Urinary bladder (tissue), 4 donors: ENCODE measurements around the gene WDR5. TPM values are rescaled to one million over a fixed set of nuclear protein-coding genes. Genes with fewer than 3 reads are reported as not detected.

Experiments
- DNase-seq: peaks from one replicate; pipeline ENCODE4 v3.0.0-alpha.2; 2015; ENCODE audit errors: extremely low spot score
- H3K27ac ChIP-seq: one replicate; pipeline ENCODE4 v1.5.1; 2013; ENCODE audit warnings: low read depth, mild to moderate bottlenecking, moderate library complexity
- H3K36me3 ChIP-seq: one replicate; pipeline ENCODE4 v1.6.1; 2013; ENCODE audit warnings: mild to moderate bottlenecking, moderate library complexity; ENCODE audit not compliant: insufficient read depth
- H3K4me1 ChIP-seq: one replicate; pipeline ENCODE4 v1.6.1; 2013; ENCODE audit warnings: mild to moderate bottlenecking, moderate library complexity; ENCODE audit not compliant: insufficient read depth
- H3K4me3 ChIP-seq: one replicate; pipeline ENCODE4 v1.5.1; 2013; ENCODE audit warnings: low read depth, low read length
- WGBS: extraction: QIAGEN DNeasy Blood & Tissue Kit; methylation state at CpG from one replicate; pipeline ENCODE4 v1.1.7; 2013; 5-methylcytosine and 5-hydroxymethylcytosine counted together
- polyA plus RNA-seq: library from polyadenylated mRNA; stranded (reverse); fragments of 200-250 nt; gene quantifications from one replicate; pipeline ENCODE4 v1.2.3, GENCODE V29; 2013
- total RNA-seq: library from RNA; depleted of rRNA; stranded (reverse); fragments of >200 nt; gene quantifications from one replicate; pipeline ENCODE4 v1.2.3, GENCODE V29; 2014
- donor health status: healthy with polysubstance abuse.
- donor health status: healthy.

WDR5 gene
- total and polyA plus RNA-seq, 2 donors: 12.3 to 25.8 TPM

DNA sequence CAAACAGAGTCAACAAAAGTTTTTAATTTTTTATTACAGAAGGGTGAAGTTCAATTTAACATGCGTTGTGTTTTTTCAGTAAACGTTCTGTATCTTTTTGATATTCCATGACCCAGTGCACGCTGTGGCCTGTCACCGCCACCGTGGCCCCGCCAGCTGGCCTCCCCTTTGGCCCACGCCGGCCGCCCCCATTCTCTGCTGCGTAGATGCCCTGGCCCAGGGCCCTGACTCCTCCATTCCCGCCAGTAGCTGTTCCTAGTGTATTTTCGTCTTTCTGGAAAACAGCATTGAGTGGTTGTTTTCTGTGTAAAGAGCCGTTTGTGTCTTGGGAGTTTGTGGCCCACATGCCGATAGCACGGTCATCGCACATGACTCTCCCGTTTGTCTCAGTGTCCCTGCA lies 22.4 kb downstream of the WDR5 start:
- H3K4me3 ChIP-seq: no peak overlapping the region
- WGBS: 91% methylated on average over 17 of the region's 17 CpGs
- no peak overlapping the region for H3K27ac ChIP-seq
- H3K4me1 ChIP-seq: no peaks in the 10 kb centered on the region
- peaks cover 6% of the 10 kb centered on the region for H3K36me3 ChIP-seq
- no peak for DNase-seq

DNA sequence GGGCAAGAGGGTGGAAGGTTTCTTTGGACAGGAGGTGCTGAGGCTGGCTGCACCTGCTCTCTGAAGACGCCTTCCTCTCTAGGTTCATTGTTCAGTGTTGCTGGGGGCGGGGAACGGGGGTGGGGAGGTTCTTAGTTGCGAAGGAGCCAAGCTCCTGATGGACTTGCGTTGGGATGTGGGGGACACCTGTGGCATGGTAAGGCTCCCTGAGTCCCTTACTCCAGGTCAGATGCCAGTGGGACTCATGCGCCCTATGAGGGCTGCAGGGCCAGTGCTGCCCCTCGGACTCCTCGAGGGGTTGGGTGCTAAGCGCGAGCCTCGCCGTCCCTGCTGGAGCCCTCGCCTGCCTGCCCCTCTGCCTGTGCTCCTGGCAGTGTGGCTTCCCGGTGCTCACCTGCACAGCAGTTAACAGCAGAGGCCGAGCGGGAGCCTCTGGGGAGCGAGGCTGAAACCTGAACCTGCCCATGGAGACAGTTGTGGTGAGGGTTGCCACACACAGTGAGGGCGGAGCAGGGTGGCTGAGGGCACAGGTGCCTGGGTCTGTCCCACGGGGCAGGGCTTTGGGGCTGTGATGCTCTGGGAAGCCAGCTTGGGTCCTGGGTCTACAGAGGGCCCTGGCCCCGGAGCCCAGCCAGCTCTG lies 23.0 kb downstream of the WDR5 start:
- H3K4me3 ChIP-seq: no peak overlapping the region
- no peak overlapping the region for H3K27ac ChIP-seq
- H3K4me1 ChIP-seq: no peaks in the 10 kb centered on the region
- H3K36me3 ChIP-seq: peaks cover 6% of the 10 kb centered on the region
- no peak for DNase-seq
- WGBS: 90% methylated on average over 20 of the region's 20 CpGs

DNA sequence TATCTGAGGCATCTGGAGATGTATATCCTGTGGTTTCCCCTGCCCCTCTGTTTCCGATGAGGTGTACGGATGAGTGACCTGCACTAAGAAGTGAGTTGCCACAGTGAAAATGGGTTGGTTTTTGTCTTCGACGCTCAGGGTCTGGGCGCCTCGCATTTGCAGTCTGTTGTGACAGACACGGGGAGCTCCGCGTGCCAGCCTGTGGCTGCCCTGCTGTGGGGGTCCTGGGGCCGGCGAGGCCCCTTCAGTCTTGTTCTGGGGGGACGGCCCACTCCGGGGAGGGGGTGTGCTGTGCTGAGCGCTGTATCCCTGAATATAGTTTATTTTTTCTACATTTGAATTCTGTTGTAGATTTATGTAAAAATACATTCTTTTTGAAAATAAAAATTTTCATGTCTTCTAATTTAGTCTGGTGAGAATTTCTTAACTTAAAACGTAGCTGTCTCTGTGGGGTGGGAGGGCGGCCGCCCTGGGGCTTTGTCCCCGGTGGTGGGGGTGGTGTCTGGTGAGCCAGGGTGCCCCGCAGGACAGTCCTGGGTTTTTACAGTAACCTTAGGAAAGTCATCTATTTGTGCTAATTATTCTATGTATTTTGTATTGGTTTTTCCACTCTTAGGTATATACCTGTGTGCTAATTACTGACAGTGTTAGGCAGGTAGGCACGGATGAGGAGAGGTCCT lies 23.8 kb downstream of the WDR5 start:
- no peak for DNase-seq
- WGBS: 87% methylated on average over 20 of the region's 20 CpGs

DNA sequence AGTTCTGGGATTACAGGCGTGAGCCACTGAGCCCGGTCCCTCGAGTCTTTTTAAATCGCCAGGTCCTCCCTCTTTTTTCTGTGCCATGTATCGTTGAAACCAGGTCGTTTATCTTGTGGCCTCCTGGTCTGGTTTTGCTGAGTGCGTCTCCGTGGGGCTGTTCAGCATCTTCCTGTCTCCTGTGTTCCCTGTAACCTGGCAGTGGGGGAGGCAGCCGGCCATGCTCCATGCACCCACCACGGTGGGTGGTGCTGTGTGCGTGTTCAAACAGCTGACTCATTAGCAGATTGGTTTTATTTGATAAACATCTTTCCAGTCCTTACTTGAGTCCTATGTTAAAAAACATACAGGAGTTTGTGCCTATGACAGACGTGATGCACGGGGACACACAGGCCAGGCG lies 25.8 kb downstream of the WDR5 start:
- Histone ChIP-seq H3K4me3 (no peak overlapping the region), H3K36me3 (peaks cover 2% of the 10 kb centered on the region), H3K27ac (no peak overlapping the region), H3K4me1 (no peaks in the 10 kb centered on the region)
- no peak for DNase-seq
- 76% methylated on average over 14 of the region's 14 CpGs for WGBS

More for the DNA sequence above, 23.8 kb downstream of the WDR5 start:
- no peak overlapping the region for H3K4me3 ChIP-seq
- peaks cover 4% of the 10 kb centered on the region for H3K36me3 ChIP-seq
- H3K27ac ChIP-seq: no peak overlapping the region
- no peaks in the 10 kb centered on the region for H3K4me1 ChIP-seq

- H3K4me1 ChIP-seq: no peaks in the 10 kb centered on the region
- H3K4me3 ChIP-seq: no peak overlapping the region
- DNase-seq: no peak
- 94% methylated on average over 9 of the region's 9 CpGs for WGBS
- H3K27ac ChIP-seq: no peak overlapping the region
- peaks cover 2% of the 10 kb centered on the region for H3K36me3 ChIP-seq
Observed at GRCh38 chr9:134162212-134162775, 26.4 kb downstream of the WDR5 start.

DNA sequence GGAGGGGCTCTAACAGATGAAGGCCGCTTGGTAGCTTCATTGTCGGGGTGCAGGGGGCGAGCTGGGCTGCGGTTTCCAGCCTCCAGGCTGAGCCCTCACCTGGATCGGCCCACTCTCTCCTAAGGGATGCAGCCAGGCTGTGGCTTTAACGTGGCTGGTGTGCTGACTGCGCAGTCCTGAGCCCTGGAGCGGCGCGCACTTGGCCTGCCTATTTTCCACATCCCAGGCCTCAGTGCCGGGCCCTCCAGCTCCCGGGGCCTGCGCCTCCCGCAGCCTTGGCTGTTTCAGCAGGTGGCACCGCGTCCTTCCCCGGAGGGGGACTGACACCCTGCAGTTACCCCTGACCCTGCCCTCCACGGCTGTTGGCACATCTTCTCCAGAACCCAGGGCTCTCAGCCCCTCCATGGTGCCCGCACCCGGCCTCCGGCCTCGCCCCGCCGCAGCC lies 27.1 kb downstream of the WDR5 start:
- no peak for DNase-seq
- Histone ChIP-seq H3K4me3 (peak overlapping the region; percentile 21), H3K27ac (peak overlapping the region; percentile 85), H3K36me3 (peaks cover 2% of the 10 kb centered on the region), H3K4me1 (no peaks in the 10 kb centered on the region)
- 41% methylated on average over 24 of the region's 24 CpGs for WGBS

GRCh38 chr9:134163371-134164196 lies 27.7 kb downstream of the WDR5 start:
- Histone ChIP-seq H3K36me3 (no peaks in the 10 kb centered on the region), H3K27ac (peak overlapping the region; percentile 85), H3K4me1 (no peaks in the 10 kb centered on the region), H3K4me3 (peak overlapping the region; percentile 21)
- no peak for DNase-seq
- 1% methylated on average over 80 of the region's 80 CpGs for WGBS

- no peak for DNase-seq
- H3K4me1 ChIP-seq: no peaks in the 10 kb centered on the region
- H3K4me3 ChIP-seq: no peak overlapping the region
- H3K27ac ChIP-seq: no peak overlapping the region
- WGBS: under 1% methylated on average over 50 of the region's 50 CpGs
- H3K36me3 ChIP-seq: no peaks in the 10 kb centered on the region
Observed at GRCh38 chr9:134164879-134165278, 29.0 kb downstream of the WDR5 start.

DNA sequence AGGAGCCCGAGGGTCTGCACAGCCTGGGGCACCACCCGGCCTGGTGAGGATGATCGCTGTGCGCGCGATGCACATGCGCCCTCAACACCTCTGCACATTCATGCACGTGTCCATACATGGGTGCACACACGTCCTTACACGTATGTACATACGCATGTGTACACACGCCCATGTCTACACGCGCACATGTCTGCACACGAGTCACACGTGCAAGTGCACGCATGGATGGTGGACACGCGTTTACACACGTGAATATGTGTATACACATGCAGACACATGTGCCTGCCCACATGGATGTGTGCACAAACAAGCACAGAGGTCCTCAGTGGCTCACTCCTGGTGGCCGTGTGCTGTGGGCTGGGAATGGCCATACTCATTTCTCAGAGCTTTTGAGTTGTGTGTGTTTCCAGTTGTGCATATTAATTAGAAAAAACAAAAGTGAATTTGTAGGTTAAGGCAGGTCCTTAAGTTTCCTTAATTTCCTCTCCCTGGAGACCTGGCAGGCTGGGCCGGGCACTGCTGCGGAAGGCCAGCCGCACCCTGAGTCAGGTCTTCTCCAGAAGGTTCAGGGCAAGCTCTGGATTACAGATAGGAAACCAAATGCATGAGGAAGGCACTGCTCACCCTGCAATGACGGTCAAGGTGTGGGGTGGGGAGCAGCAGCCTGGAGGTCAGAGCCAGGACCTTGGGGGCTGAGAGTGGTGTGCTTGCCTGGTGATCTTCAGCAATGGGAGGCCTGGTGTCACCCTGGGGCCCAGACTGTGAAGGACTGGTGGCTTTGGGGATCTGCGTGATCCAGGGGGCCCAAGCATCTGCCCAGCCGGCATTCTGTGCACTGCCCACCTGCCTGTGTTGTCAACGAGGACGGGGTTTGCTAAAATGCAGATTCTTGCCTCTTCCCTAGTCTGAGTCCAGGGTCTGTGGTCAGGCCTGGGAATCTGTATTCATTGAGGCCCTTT lies 29.8 kb downstream of the WDR5 start:
- H3K4me1 ChIP-seq: no peaks in the 10 kb centered on the region
- no peaks in the 10 kb centered on the region for H3K36me3 ChIP-seq
- H3K4me3 ChIP-seq: no peak overlapping the region
- 40% methylated on average over 29 of the region's 29 CpGs for WGBS
- no peak for DNase-seq
- H3K27ac ChIP-seq: no peak overlapping the region

DNA sequence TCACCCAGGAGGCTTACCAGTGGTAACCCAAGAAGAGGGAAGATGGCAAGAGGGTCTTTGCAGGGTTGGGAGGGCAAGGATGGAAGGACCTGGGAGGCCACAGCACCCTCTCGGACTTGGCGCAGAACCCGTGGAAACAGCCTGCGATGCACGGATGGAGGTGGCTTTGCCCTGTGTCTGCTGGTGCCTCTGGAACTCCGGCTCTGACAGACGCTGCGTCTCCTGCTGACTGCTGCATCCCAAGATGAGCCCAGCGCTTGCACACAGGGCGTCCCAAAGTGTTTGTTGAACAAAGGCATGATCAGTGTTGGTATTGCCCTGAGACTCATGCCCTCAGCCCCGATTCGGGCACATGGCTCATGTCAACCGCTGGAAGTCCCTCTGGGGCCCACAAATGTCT lies 30.5 kb downstream of the WDR5 start:
- WGBS: 95% methylated on average over 13 of the region's 13 CpGs

GRCh38 chr9:134167530-134167931 lies 31.6 kb downstream of the WDR5 start:
- Histone ChIP-seq H3K27ac (no peak overlapping the region), H3K36me3 (no peaks in the 10 kb centered on the region), H3K4me1 (no peaks in the 10 kb centered on the region), H3K4me3 (no peak overlapping the region)
- no peak for DNase-seq
- 68% methylated on average over 4 of the region's 4 CpGs for WGBS

More for the DNA sequence above, 30.5 kb downstream of the WDR5 start:
- DNase-seq: no peak
- Histone ChIP-seq H3K4me3 (no peak overlapping the region), H3K27ac (no peak overlapping the region), H3K36me3 (no peaks in the 10 kb centered on the region), H3K4me1 (no peaks in the 10 kb centered on the region)

GRCh38 chr9:134168757-134169550 lies 33.1 kb downstream of the WDR5 start:
- DNase-seq: no peak
- 90% methylated on average over 11 of the region's 11 CpGs for WGBS
- Histone ChIP-seq H3K36me3 (no peaks in the 10 kb centered on the region), H3K27ac (no peak overlapping the region), H3K4me1 (no peaks in the 10 kb centered on the region), H3K4me3 (no peak overlapping the region)
